ENCODE measurements around the gene LRRC55.

GRCh38 chr11:57230791-57231538 lies 49.2 kb downstream of the LRRC55 start:
- TF ChIP-seq CTCF (IDR thresholded peaks at IDR 0.05) = no peak
- TF ChIP-seq EP300 (IDR thresholded peaks at IDR 0.05) = no peak
